Fibroblast of mammary gland (primary cell): Measurements from ENCODE around the gene TTC28.
"Not testable (repeated sequence)": the region's sequence is repeated elsewhere in the genome, so short reads cannot be mapped to it uniquely, and the experiment has no call there.

ENCODE experiments used
- DNase-seq: peaks from one replicate; pipeline ENCODE4 v3.0.0-alpha.2; 2010; ENCODE audit warnings: low read depth
- H3K4me3 ChIP-seq: 2 replicates; pipeline ENCODE4 v1.5.1; 2011; ENCODE audit warnings: low read depth, mild to moderate bottlenecking, low read length, moderate library complexity; ENCODE audit not compliant: control insufficient read depth
- CTCF ChIP-seq: conservative IDR thresholded peaks from 2 replicates; pipeline ENCODE4 v1.5.1; 2011; ENCODE audit warnings: low read depth, low read length, inconsistent platforms; ENCODE audit not compliant: control insufficient read depth, insufficient read depth

Gene TTC28

GRCh38 chr22:28365371-28365770, 314.3 kb downstream of the TTC28 start:
- no peak for TF ChIP-seq CTCF
- DNase-seq, result no peak
- no peak overlapping the region for H3K4me3 ChIP-seq

GRCh38 chr22:28364105-28364504, 315.5 kb downstream of the TTC28 start:
- DNase-seq, H3K4me3 ChIP-seq: not testable (repeated sequence)

- no peak overlapping the region for H3K4me3 ChIP-seq
- TF ChIP-seq CTCF, result no peak
- DNase-seq, result no peak
Measured at GRCh38 chr22:28360939-28361338, 318.7 kb downstream of the TTC28 start.

- no peak for TF ChIP-seq CTCF
- no peak for DNase-seq
- H3K4me3 ChIP-seq, result no peak overlapping the region
Measured at GRCh38 chr22:28358312-28358711, 321.3 kb downstream of the TTC28 start.

DNA sequence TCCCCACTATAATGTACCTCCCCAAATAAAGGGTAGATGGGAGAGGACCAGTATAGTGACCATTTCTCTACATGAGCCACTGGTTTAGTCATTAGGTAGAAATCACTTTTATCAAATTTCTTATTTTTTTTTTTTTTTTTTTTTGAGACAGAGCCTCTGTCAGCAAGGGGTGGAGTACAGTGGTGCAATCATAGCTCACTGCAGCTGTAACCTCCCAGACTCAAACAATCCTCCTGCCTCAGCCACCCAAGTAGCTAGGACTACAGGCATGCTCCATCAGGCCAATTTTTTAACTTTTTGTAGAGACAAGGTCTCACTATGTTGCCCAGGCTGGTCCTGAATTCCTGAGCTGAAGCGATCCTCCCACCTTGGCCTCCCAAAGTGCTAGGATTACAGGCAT, 322.4 kb downstream of the TTC28 start:
- TF ChIP-seq CTCF, result no peak
- DNase-seq, result no peak
- no peak overlapping the region for H3K4me3 ChIP-seq

DNA sequence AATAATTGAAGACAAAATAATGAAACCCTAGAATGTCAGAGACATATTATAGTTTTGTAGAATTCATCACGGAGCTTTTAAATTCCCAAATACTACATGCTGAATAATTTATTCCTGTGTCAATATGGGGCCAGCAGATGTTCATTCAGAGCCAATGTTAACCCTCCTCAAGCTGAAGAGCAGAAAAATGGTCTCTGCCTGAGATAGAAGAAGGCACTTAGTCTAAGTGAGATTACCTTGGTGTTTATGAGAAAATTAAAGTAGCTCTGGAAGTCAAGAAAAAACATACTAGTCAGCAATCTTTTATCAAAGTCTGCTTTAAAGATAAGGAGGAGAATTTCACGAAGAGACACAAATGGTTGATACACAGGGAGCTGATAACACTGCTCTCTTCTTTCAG, 328.2 kb downstream of the TTC28 start:
- no peak for TF ChIP-seq CTCF
- no peak overlapping the region for H3K4me3 ChIP-seq
- no peak for DNase-seq

DNA sequence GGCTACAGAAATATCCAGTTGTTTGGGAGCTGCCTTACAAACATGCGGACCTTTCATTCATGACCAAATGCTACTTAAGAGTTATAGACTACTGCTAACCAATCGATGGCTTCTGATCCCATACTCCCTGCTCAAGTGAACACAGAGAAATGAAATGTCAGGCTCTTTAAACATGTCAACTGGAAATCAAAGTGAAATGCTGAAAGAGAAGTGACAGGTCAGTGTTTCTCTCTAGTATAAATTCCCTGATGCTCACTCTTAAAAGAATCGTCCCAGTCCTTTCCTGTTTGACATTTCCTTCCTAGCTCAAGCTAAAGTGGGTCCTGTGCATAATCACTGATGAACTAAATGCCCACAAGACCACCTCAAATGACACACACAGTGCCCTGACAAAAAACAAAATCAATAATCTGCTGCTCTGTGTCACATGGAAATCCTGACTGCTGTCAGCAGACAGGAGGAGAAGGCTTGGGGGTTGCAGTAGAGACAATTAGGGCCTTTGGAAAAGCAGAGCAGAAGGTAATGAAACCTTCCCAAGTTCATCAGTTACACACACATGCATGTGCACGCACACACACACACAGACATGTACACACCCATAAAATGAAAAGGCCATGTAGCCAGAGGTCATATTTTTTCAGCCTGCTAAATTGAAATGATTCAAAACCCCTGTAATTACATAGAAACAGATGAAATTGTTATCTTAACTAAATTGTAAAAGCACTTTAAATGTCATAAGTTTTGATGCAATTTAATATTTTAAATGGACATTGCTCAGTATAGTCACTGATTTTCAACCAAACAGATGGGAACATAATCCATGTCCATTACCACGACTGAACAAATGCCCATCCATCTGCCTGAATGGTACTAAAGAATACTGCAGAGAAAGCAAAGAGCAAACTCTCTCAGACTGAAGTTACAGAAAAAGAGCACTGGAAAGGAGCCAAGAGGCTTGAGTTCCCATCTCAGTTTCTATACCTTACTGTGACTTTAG, 330.7 kb downstream of the TTC28 start:
- H3K4me3 ChIP-seq, result no peak overlapping the region
- TF ChIP-seq CTCF, result no peak
- no peak for DNase-seq
